Measurements from ENCODE around the gene MYL12A.

The MYL12A gene

GRCh38 chr18:3223356-3223755, 24.2 kb upstream of the MYL12A start:
- in situ Hi-C loops (cut with HindIII; ENCODE audit: low sequenced_read_pairs): loop anchor here (5.0 kb wide), 1 partner anchor 36 kb away; no protein-coding TSS in a partner anchor

- in situ Hi-C loops (cut with HindIII; ENCODE audit: low sequenced_read_pairs): loop anchor here (5.0 kb wide), 1 partner anchor 37 kb away; no protein-coding TSS in a partner anchor
Measured at GRCh38 chr18:3224223-3224622, 23.4 kb upstream of the MYL12A start.

- in situ Hi-C loops (cut with HindIII; ENCODE audit: low sequenced_read_pairs): no loop called here
Measured at GRCh38 chr18:3225588-3225987, 22.0 kb upstream of the MYL12A start.

GRCh38 chr18:3226048-3226447, 21.6 kb upstream of the MYL12A start:
- in situ Hi-C loops (cut with HindIII; ENCODE audit: low sequenced_read_pairs): no loop called here

- in situ Hi-C loops (cut with HindIII; ENCODE audit: low sequenced_read_pairs): no loop called here
Measured at GRCh38 chr18:3230401-3231334, 16.9 kb upstream of the MYL12A start.

- in situ Hi-C loops (cut with HindIII; ENCODE audit: low sequenced_read_pairs): no loop called here
Measured at GRCh38 chr18:3233004-3233403, 14.6 kb upstream of the MYL12A start.

- in situ Hi-C loops (cut with HindIII; ENCODE audit: low sequenced_read_pairs): no loop called here
Measured at GRCh38 chr18:3233433-3234168, 14.0 kb upstream of the MYL12A start.

- in situ Hi-C loops (cut with HindIII; ENCODE audit: low sequenced_read_pairs): no loop called here
Measured at GRCh38 chr18:3234457-3234856, 13.1 kb upstream of the MYL12A start.

- in situ Hi-C loops (cut with HindIII; ENCODE audit: low sequenced_read_pairs): no loop called here
Measured at GRCh38 chr18:3235846-3236245, 11.8 kb upstream of the MYL12A start.

GRCh38 chr18:3236470-3236869, 11.1 kb upstream of the MYL12A start:
- in situ Hi-C loops (cut with HindIII; ENCODE audit: low sequenced_read_pairs): no loop called here

GRCh38 chr18:3238742-3239141, 8.9 kb upstream of the MYL12A start:
- in situ Hi-C loops (cut with HindIII; ENCODE audit: low sequenced_read_pairs): no loop called here

- in situ Hi-C loops (cut with HindIII; ENCODE audit: low sequenced_read_pairs): no loop called here
Measured at GRCh38 chr18:3245185-3245564, 2.4 kb upstream of the MYL12A start.

GRCh38 chr18:3245853-3246634, 1.6 kb upstream of the MYL12A start:
- in situ Hi-C loops (cut with HindIII; ENCODE audit: low sequenced_read_pairs): no loop called here

GRCh38 chr18:3246635-3247239, 864 bp upstream of the MYL12A start:
- in situ Hi-C loops (cut with HindIII; ENCODE audit: low sequenced_read_pairs): no loop called here

GRCh38 chr18:3248062-3248657, 559 bp downstream of the MYL12A start:
- in situ Hi-C loops (cut with HindIII; ENCODE audit: low sequenced_read_pairs): no loop called here

GRCh38 chr18:3248658-3249359, 1.2 kb downstream of the MYL12A start:
- in situ Hi-C loops (cut with HindIII; ENCODE audit: low sequenced_read_pairs): no loop called here

- in situ Hi-C loops (cut with HindIII; ENCODE audit: low sequenced_read_pairs): loop anchor here (5.0 kb wide), 1 partner anchor 417 kb away; no protein-coding TSS in a partner anchor
Measured at GRCh38 chr18:3250237-3251107, 2.9 kb downstream of the MYL12A start.

GRCh38 chr18:3251249-3251962, 3.8 kb downstream of the MYL12A start:
- in situ Hi-C loops (cut with HindIII; ENCODE audit: low sequenced_read_pairs): loop anchor here (5.0 kb wide), 1 partner anchor 416 kb away; no protein-coding TSS in a partner anchor

All from endothelial cell of hepatic sinusoid (primary cell).